Left forelimb (tissue), 1 donor: ENCODE measurements around the gene ELFN2.
"Not testable (repeated sequence)": the region's sequence is repeated elsewhere in the genome, so short reads cannot be mapped to it uniquely, and the experiment has no call there.

Experiments used
- DNase-seq: peaks from one replicate; pipeline ENCODE4 v3.0.0-alpha.2; 2018; ENCODE audit warnings: low spot score

ELFN2 gene

DNA sequence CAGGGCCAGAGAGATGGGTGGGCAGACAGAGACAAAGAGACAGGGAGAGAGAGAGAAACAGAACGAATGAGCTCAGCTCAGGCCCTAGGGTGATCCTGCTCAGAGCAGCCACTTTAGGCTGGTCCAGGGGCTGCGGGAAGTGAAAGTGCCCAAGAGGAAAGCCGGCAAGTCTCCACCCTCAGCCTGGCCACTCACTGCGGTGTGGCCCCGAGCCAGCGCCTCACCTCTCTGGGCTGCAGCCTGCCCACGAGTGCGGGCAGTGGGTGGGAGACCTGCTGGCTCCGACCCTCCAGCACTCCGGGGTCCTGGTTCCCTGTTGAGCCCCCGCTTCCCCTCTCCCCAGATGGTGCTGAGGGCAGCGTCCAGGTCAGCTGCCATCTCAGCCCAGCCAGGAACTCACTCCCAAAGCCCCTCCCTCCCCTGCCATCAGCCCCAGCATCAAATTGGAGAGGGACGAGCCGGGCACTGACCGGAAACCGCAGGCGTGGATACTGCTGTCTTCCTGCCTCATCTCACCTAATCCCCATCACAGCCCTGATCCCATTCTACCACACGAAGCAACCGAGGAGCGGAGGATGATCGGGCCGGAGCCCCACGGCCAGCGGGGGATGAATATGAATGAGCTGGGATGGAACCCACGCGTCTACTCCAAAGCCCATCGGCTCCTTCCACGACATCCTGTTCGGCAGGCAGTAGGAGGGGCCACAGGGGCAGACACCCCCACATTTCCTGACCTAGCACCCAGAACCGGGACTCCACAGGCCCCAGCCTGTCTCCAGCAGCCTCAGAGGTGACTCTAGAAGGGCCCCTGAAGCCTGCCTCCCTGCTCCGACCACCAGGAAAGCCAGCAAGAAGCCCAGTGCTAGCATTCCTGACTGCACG lies 16.9 kb downstream of the ELFN2 start:
- no peak for DNase-seq

DNA sequence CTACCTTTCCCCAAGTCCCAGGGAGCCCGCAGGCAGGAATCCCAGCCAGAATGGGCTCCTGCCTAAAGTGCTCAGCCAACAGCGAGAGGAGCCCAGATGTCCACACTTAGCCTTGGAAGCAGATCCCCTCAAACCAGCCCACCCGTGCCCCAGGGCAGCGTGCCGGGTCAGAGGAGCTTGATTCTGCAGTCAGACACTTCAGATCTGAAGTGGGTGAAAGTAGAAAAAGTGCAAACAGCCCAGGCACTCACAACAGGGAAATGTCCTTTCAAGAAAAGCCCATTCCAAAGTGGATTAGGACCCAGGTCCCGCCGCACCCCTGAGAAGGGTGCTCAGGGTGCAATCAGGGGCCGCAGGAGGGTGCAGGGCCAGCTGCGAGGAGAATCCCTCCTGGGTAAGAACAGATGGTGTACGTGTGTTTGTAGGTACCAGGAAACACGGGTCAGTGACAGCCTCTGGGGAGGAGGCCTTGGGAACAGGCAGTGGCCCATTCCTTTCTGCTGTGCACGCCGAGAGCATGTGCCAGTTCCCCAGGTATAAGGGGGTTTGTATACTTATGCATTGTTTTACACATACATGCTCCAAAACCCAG lies 17.7 kb downstream of the ELFN2 start:
- DNase-seq = no peak

GRCh38 chr22:37409031-37409430 lies 18.2 kb downstream of the ELFN2 start:
- DNase-seq = no peak

DNA sequence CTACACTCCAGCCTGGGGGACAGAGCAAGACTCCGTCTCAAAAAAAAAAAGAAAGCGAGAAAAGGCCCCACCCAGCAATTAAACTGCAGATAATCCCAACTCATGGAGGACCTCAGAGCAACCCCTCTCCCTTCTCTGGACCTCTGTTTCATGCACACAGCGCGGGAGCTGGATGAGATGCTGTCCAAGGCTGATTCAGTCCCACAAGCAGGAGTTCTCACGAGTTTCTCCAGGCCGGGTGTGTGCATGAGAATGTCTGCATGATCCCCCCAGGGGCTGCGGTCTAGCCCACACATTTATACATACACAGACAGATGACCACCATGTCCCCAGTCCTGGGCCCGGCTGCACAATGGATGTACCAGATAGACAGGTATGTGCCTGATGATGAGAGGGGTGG lies 19.4 kb downstream of the ELFN2 start:
- DNase-seq = no peak

DNA sequence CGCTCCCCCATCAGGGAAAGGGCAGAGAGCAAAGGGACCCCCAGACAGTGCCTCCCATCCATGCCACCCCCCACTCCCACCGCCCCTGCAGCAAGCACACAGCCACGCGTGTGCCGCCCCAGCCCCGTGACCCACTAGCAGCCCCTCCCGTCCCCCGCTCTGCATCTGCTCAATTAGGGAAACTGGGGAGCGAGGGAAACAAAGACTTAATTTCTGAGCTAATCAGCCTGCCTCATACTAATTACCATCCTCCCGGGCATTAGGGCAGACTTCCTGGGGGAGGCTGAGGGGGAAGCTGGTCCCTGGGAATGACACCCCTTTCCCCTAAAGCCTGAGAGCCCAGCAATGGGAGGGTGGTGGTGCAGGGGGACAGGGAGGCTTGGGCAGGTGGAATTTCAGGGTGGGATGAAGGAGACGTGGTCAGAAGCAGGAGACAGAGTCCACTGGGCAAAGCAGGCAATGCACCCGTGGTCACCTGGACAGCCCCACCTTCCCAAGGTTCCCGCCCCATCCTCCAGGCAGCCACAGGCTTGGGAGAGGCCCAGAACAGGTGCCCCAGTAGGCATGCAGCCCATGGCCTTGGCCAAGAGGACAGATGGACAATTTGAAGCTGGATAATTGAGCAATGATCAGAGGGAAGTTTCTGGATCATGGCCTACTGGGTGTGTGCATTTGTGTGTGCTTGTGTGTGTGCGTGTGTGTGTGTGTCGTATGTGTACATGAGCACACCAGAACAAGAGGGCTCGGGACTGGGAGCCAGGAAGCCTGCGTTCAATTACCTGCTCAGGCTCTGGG lies 20.6 kb downstream of the ELFN2 start:
- no peak for DNase-seq

DNA sequence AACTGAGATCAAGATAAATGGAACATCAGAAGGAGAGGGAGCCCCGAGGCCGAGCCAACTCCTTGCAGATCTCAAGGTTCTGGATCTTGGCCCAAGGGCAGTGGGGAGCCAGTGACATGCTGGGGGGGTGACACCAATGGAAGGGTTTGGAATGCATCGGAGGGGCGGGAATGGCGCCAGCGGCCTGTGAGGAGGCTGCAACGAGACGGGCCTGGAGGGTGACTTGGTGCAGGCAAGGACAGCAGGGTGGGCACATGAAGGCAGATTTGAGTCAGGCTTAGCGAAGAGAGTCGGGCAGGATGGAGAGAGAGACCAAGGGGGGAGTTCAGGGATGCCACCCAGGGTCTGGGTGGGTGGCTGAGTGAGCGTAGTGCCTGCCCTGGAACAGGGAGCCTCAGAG lies 23.2 kb downstream of the ELFN2 start:
- DNase-seq = no peak

GRCh38 chr22:37403267-37403960 lies 23.9 kb downstream of the ELFN2 start:
- no peak for DNase-seq

DNA sequence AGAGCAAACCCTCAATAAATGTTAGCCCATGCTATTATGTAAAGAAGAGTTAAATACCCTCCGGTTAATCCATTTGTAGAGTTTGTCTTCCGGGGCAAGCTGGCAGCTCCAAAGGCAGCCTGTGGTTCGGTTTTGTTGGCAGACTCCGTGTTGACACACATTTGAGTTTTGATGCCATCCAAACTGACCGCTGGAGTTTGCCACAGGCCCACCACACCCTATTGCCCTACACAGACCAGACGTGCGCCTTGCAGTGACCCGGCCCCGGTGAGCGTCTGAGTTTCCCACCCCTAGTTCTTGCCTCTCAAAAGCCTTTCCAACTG lies 25.1 kb downstream of the ELFN2 start:
- no peak for DNase-seq

DNA sequence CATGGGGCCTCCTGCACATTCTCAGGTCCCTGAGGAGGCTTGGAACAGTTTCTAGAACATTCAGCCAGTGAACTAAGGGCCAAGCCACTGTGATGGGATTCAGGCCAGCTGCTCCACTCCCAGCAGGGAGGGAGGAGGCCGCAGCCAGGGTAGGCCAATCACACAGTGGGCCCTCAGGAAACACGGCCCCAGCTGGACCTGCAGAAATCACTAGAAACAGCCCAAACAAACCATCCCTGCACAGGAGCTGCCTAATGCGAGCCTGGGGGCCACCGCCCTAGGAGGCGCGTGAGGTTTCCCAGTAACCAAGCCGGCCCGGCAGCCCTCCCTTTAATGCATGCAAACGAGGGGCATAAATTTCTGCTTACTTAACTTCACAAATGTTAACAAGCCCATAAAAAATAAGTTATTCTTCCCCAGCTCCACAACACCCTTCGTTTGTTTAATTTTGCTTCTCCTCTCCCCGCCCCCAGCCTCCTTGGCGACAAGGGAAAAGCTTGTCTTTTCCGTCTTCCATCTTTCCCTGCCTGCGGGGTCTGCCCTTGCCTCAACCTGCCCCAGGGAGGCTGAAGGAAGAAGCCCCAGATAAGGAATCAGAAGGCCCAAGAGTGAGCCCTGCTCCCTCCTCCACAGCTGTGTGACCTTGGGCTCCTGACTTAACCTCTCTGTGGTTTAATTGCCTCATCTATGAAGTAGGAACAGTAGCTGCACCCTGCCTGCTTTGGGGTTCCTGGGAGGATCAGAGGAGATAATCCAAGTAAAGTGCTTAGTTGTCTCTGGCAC lies 25.7 kb downstream of the ELFN2 start:
- DNase-seq = no peak

- DNase-seq = no peak
Observed at GRCh38 chr22:37400719-37401118, 26.6 kb downstream of the ELFN2 start.

DNA sequence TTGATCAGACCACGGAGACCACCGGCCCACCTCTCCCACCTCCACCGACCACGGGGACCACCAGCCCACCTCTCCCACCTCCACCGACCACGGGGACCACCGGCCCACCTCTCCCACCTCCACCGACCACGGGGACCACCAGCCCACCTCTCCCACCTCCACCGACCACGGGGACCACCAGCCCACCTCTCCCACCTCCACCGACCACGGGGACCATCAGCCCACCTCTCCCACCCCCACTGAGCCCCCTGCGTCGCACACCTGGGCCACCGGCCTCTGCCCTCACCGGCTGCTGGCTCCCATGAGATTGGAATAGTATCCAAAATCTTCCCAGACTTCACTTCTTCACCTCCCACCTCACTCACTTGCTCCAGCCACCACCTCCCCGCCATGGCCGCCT lies 27.8 kb downstream of the ELFN2 start:
- DNase-seq = not testable (repeated sequence)

DNA sequence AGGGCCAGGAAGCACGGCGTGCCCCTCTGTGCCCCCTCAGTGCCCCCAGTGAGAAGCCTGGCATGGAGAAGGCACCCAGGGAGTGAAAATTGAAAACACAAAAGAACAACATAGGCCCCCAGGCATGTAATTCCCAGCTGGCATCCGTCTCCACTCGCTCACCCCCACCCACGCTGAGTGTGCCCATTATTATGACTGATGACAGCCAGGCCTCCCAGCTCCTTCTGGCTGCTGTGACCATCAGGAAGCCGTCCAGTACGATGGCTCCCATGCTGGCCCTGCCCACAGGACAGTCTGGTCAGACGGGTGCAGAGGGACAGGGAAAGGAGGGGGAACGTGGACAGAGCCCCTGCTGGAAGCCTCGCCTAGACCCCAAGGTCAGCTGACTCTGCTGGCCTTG lies 30.1 kb downstream of the ELFN2 start:
- no peak for DNase-seq

- no peak for DNase-seq
Observed at GRCh38 chr22:37396488-37397084, 30.7 kb downstream of the ELFN2 start.

DNA sequence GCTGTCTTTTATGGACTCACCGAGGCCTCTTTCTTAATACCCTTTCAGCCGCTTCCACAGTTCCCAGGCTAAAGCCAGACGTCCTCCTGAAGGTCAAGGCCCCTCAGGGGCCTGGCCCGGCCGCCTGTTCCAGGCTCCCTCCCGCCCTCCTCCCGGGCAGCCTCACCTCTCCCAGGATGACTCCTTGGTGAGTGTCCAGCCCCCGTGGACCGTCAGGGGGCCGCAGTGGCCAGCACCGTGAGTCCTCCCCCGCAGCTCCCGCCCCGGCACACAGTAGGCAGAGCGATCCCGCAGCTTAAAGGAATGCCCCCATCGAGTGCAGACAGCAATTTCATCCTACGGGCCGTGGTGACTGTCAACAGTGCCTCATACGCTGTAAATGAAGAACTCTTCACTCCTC lies 32.9 kb downstream of the ELFN2 start:
- DNase-seq = no peak

DNA sequence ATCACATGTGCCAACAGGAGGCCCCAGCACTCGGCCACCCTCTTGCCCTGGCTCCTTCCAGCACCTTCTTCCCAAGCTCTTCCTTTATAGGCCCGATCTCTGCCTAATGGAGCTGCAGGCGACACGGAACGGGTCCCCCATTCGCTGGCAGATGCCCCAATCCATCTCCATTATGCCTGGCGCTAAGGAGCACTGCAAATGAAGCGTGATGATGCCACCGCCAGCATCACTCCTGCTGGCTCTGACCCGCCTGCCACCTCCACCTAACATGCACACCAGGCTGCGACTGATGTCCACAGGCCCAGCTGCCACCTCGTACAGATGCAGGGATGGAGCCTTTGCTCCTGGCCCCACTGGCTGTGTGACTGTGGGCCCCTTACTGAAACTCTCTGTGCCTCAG lies 33.5 kb downstream of the ELFN2 start:
- DNase-seq = no peak

GRCh38 chr22:37392721-37393328 lies 34.5 kb downstream of the ELFN2 start:
- no peak for DNase-seq

- DNase-seq = no peak
Observed at GRCh38 chr22:37391702-37392101, 35.6 kb downstream of the ELFN2 start.

DNA sequence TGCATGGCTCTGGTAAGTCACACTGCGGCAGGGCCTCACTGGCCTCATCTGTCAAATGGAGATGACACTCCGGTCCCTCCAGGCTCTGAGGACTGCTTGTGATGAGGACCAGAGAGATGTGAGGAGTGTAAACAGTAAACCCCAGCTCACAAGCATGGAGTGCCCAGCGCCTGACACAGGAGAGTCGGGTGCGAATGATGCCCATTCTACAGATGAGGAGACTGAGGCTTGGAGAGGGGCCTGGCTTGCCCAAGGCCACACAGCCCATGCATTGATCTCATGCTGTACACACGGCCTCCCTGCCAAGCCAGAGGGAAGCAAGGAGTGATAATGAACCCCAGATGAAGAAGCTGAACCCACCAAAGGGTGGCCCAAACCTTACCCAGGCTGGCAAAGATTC lies 37.2 kb downstream of the ELFN2 start:
- no peak for DNase-seq

DNA sequence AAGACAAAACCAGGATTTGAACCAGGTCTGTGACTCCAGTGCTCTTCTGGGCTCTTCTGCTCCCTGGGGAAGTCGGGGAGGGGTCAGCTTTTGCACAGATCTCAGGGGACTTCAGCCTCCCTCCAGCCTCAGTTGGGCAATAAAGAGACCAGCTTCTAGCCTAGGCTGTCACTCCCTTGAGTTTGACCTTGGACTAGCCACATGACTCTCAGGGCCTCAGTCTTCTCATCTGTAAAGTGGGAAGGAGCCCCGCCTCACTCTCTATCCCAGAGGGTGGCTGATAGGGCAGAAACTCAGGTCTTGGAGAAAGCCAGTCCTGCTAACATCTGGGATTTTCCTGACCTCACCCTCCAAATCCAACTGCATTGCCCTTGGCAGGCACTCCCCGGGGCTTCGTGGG lies 38.7 kb downstream of the ELFN2 start:
- no peak for DNase-seq

GRCh38 chr22:37387793-37388192 lies 39.5 kb downstream of the ELFN2 start:
- DNase-seq = no peak

DNA sequence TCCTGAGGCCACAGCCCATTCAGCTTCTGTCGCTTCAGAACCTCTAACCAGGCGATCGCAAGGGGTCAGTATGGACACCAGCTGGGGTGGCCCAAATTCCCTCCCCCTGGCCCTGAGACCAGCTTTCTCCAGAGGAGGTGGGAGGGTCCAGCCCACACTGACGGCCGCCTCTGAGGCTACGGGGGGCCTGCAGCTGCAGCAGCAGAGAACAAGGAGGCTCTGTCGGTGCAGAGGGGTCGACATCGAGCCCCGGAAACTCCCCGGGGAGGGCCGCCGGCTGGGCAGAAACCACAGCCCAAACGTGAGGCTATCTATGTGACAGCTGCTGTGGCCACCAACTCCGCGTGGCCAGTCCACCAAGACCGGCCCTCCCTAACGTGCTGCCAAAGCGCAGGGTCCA lies 40.8 kb downstream of the ELFN2 start:
- no peak for DNase-seq
